ENCODE results near the gene EXOG. TPM values are rescaled to one million over a fixed set of nuclear protein-coding genes. Genes with fewer than 3 reads are reported as not detected.

Gene EXOG
- total RNA-seq, 1 donor from 2014 or later, result 3.5 TPM

GRCh38 chr3:38548154-38548931 is 52.2 kb downstream of the EXOG start:
- ATAC-seq, result no peak

- no peak for ATAC-seq
Observed at GRCh38 chr3:38549082-38549481, 52.9 kb downstream of the EXOG start.

GRCh38 chr3:38549486-38549885 is 53.3 kb downstream of the EXOG start:
- no peak for ATAC-seq

GRCh38 chr3:38549957-38550840 is 54.1 kb downstream of the EXOG start:
- ATAC-seq, result no peak

GRCh38 chr3:38551026-38551832 is 55.1 kb downstream of the EXOG start:
- no peak for ATAC-seq

GRCh38 chr3:38552364-38552763 is 56.2 kb downstream of the EXOG start:
- no peak for ATAC-seq

GRCh38 chr3:38553071-38553470 is 56.9 kb downstream of the EXOG start:
- ATAC-seq, result no peak

- ATAC-seq, result no peak
Observed at GRCh38 chr3:38554127-38554827, 58.1 kb downstream of the EXOG start.

- ATAC-seq, result no peak
Observed at GRCh38 chr3:38555149-38555840, 59.2 kb downstream of the EXOG start.

GRCh38 chr3:38555926-38556325 is 59.8 kb downstream of the EXOG start:
- no peak for ATAC-seq

GRCh38 chr3:38556640-38557358 is 60.7 kb downstream of the EXOG start:
- ATAC-seq, result no peak

GRCh38 chr3:38558864-38559263 is 62.7 kb downstream of the EXOG start:
- no peak for ATAC-seq

- ATAC-seq, result no peak
Observed at GRCh38 chr3:38560284-38560683, 64.1 kb downstream of the EXOG start.

- ATAC-seq, result no peak
Observed at GRCh38 chr3:38560996-38561717, 65.0 kb downstream of the EXOG start.

GRCh38 chr3:38561746-38562466 is 65.8 kb downstream of the EXOG start:
- no peak for ATAC-seq

- no peak for ATAC-seq
Observed at GRCh38 chr3:38562467-38562925, 66.4 kb downstream of the EXOG start.

- ATAC-seq, result no peak
Observed at GRCh38 chr3:38563070-38563885, 67.1 kb downstream of the EXOG start.

GRCh38 chr3:38563886-38564270 is 67.7 kb downstream of the EXOG start:
- ATAC-seq, result no peak
